Glomerular endothelial cell (primary cell): ENCODE measurements around the gene DNER. TPM values are rescaled to one million over a fixed set of nuclear protein-coding genes. Genes with fewer than 3 reads are reported as not detected.
"Not testable (repeated sequence)": the region's sequence is repeated elsewhere in the genome, so short reads cannot be mapped to it uniquely, and the experiment has no call there.

Experiments used
- DNase-seq: peaks from one replicate; pipeline ENCODE4 v3.0.0-alpha.2; 2011; ENCODE audit warnings: low read depth, low spot score; ENCODE audit errors: extremely low read depth
- total RNA-seq: library from RNA; depleted of rRNA; stranded (reverse); fragments of >200 nt; gene quantifications from 2 replicates; pipeline ENCODE4 v1.2.3, GENCODE V29; 2015

DNER gene, protein sequence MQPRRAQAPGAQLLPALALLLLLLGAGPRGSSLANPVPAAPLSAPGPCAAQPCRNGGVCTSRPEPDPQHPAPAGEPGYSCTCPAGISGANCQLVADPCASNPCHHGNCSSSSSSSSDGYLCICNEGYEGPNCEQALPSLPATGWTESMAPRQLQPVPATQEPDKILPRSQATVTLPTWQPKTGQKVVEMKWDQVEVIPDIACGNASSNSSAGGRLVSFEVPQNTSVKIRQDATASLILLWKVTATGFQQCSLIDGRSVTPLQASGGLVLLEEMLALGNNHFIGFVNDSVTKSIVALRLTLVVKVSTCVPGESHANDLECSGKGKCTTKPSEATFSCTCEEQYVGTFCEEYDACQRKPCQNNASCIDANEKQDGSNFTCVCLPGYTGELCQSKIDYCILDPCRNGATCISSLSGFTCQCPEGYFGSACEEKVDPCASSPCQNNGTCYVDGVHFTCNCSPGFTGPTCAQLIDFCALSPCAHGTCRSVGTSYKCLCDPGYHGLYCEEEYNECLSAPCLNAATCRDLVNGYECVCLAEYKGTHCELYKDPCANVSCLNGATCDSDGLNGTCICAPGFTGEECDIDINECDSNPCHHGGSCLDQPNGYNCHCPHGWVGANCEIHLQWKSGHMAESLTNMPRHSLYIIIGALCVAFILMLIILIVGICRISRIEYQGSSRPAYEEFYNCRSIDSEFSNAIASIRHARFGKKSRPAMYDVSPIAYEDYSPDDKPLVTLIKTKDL
- 5.4 and 13.4 TPM in 2 replicates for total RNA-seq

DNA sequence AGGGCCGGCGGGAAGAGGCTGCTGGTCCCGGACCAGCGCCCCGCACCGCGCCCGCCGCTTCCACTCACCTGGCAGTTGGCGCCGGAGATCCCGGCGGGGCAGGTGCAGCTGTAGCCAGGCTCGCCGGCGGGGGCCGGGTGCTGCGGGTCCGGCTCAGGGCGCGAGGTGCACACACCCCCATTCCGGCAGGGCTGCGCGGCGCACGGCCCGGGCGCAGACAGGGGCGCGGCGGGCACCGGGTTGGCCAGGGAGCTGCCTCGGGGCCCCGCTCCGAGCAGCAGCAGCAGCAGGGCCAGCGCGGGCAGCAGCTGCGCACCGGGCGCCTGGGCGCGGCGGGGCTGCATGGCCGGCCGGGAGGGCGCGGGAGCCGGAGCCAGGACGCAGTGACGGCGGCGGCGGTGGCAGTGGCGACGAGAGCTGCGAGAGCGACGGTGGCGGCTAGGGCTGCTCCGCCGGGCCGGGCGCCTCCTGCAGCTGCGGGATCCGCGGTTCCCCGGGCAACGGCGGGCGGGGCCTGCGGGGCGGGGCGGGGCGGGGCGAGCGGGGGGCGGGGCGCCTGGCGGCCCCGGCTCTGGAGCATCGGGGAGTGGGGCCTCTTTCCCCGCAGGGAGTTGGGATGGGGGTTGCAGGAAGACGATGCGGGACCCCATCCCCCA lies at the start of gene DNER:
Gene DNER (minus strand): TSS at position 476 of the 656 bp plus-strand sequence. CDS start 132 bp downstream, at position 344.
- DNase-seq: no peak

DNA sequence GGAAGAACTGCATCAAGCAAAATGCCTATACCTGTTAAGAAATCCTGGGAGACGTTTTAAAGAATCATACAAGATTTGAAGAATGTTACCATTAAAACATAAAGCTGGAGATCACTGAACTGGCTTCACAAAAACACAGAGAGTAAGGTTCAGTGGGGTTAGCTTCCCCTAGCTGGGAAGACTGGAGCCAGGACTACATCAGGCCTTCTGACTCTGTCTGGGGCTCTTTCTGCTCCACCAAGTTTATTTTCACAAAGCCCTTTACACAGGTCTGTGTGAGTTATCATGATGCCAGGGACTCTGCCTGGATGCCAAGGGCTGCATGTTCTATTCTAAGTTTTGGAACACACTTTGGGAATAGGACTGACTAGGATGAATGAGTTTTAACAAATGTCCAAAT lies 47.3 kb upstream of the DNER start:
- no peak for DNase-seq

DNA sequence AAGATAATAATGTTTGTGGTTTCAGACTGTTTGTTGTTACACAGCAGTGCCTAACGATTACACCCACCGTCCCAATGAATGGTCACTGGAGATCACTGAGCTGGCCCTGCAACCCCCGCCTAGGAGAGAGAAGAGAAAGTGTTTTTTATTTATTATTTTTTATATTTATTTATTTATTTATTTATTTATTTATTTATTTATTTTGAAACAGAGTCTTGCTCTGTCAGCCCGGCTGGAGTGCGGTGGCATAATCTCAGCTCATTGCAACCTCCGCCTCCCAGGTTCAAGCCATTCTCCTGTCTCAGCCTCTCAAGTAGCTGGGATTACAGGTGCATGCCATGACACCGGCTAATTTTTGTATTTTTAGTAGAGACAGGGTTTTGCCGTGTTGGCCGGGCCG lies 43.1 kb upstream of the DNER start:
- DNase-seq: not testable (repeated sequence)

DNA sequence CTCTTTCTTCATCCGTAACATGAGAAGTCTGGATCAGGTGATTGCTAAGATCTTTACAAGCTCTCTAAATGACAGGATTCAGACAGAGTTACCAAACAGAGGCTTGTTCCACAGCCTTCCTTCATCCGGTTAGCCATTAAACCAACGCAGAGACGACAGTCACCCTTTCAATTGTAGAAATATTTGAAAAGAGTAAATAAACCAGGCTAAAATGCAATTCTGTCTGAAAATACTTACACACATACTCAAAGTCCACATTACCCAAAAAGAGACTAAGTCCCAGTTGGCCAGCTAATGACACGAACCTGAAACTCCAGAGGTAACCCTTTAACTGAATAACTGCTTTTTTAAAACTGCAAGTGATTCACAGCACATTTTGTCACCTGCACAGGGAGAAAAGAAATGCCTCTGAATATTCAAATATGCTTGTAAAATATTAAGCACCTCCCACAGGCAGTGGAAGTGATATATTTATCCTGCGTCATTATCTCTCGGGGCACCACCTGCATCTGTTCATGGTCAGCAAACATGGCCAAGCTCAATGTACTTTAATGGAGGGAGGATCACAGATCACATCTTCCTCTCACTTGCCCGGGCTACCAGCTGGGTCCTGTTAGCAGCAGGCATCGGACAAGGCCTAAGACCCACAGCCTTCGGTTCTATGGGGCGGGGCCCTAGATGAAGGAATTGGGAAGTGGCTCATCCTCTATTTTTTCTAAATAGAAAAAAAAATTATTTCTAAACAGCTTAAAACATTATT lies 38.8 kb upstream of the DNER start:
- DNase-seq: no peak

DNA sequence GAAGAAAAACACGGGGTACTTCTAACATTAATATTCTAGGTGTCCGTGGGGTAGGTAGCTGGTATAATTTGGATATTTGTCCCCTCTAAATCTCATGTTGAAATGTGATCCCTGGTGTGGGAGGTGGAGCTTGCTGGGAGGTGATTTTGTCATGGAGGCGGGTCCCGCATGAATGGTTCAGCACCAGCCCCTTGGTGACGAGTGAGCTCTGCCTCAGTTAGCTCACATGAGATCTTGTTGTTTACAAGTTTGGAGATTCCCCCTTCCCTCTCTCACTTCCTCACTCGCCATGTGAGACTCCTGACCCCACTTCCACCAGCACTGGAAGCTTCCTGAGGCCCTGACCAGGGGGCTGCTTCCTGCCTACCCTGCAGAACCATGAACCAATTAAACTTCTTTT lies 35.4 kb upstream of the DNER start:
- DNase-seq: no peak

DNA sequence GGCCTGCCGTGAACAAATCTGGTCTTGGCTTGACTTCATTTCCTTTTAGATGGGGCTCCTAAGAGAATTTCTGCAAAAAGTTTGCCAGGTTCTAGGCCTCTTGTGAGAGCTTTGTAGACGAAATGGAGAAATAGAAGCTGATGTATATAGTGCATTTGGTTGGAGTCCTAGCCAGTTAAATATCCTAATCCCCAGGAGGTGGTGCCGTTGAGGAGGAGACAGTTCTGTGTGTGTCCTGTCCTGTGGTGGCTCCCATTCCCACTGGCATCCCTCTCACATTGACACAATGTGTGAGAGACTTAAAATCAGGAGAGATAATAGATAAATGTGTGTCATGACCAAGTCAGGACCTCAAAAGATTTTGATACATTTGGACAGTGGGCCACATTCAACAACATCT lies 34.6 kb upstream of the DNER start:
- DNase-seq: no peak

DNA sequence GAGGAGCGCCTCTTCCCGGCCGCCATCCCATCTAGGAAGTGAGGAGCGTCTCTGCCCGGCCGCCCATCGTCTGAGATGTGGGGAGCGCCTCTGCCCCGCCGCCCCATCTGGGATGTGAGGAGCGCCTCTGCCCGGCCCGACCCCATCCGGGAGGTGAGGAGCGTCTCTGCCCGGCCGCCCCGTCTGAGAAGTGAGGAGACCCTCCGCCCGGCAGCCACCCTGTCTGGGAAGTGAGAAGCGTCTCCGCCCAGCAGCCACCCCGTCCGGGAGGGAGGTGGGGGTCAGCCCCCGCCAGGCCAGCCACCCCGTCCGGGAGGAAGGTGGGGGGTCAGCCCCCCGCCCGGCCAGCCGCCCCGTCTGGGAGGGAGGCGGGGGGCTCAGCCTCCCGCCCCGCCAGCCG lies 28.3 kb upstream of the DNER start:
- DNase-seq: not testable (repeated sequence)

DNA sequence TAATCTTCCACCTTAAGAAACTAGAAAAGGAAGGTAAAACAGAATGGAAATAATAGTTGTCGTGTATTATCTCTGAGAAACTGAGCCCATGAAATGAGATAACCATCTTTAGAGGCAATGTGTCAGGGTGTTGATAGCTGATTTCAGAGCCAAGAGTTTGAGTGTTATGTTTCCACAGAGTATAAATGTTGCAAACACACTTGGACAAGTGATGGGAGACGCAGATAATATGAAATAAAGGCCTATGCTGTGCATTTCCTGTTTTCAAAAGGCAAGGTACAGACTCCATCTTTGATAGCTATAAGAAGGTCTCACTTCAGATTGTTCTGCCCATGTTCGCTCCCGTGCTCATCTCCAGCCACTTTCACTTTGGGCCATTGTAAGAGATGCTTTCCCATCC lies 25.9 kb upstream of the DNER start:
- no peak for DNase-seq

DNA sequence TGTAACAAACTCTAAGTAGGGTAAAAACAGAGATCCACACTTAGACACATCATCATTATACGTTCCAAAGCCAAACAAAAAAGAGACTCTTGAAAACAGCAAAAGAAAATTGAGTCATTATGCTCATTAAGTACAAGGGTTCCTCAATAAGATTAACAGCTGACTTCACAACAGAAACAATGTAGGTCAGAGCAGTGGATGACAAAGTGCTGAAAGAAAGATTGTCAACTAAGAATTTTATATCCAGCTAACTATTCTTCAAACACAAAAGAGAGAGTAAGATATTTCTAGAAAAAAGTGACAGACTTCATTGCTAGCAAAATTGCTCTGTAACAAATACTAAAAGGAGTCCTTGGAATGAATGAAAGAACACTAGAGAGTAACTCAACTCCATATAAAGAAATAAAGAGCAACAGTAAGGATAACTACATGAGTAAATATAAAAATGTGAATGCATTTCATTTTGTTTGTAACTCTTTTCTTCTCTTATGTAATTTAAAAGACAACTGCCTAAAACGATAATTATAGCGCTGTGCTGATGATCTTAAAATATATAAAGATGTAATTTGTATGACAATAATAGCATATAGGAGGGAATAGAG lies 23.8 kb upstream of the DNER start:
- no peak for DNase-seq

DNA sequence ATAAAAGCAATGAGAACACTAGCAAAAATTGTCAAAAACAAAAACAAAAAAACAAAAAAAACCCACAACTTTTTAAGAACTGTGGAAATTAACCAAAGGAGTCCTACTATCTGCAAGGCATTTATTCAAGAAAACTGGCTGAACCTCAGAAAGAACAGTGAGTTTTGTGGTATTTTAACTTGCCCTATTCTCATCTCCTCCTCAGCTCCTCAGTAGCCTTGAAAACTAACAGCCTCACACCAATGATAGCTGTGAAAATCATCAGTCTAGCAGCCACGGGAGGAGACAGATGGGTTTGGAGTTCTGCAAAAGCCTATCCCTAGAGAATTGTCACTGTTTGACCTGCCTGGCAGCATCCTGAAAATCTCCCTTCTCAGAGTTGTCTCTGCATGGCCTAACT lies 20.1 kb upstream of the DNER start:
- DNase-seq: no peak

DNA sequence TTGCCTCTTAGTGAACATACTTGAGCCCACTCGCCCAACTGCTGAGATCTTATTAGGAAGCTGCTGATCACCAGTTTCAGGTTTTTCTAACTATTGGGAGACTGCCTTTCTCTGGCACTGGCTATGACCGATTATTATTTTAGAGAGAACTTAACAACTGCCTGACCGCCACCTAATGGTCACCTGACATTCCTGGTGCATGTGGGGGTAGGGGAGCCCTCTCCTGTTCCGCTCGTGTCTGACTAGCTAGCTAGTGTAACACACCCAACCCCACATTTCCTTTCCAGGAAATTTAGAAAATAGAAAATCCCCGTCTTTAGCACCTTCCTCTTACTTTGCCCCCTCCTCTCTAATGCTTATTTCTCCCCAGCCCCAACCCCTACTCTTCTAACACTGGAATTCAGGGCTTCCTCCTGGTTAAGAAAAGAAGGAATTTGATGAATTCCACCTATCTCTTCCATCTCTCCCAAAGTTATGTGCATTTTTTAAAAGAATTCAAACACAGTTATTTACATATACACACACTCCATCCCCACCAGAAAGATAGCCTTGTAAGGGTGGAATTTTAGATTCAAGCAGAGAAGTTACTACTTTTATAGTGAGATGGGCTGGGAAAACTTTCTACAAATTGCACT lies 19.4 kb upstream of the DNER start:
- no peak for DNase-seq

DNA sequence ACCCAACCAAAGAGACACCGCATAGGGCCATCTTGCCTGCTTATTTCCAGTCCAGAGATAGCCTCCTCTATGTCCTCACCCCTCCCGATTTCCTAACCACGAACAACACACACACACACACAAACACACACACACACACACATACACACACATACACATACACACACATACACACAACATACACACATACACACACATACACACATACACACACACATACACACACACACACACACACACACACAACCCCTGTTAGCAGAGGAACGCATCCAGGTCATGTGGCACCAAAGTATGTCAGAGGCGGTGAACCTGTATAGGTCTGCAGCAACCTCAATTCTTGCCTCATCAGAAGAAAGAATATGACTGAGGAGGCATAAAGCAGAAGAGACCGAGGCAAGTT lies 18.5 kb upstream of the DNER start:
- no peak for DNase-seq

DNA sequence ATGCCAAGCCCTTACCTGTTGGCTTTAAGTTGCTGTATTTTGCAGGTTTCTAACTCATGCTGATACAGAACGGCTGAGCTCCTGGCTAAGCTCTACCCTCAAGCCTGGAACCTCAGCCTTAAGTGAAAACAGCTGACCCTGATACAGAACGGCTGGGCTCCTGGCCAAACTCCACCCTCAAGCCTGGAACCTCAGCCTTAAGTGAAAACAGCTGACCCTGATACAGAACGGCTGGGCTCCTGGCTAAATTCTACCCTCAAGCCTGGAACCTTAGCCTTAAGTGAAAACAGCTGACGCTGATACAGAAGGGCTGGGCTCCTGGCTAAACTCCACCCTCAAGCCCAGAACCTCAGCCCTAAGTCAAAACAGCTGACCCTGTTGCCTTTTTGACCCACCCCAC lies 17.6 kb upstream of the DNER start:
- DNase-seq: no peak

DNA sequence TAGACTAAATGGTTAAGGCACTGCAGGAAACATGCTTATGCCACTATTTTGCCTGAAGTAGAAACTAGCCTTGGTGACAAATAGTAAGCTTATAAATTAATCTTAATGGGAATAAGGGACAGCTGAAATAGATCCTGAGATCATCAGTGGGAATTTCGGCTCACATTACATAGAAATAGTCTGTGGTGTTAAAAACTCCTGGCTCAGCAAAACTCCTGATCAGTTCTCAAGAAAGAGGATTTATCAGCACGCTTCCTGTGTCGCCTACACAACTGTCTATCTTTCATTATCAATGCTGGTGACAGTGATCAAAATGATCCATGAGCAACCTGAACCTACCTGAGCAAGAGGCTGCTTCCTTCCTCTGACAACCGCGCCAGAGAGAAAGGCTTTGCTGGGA lies 17.0 kb upstream of the DNER start:
- DNase-seq: no peak

DNA sequence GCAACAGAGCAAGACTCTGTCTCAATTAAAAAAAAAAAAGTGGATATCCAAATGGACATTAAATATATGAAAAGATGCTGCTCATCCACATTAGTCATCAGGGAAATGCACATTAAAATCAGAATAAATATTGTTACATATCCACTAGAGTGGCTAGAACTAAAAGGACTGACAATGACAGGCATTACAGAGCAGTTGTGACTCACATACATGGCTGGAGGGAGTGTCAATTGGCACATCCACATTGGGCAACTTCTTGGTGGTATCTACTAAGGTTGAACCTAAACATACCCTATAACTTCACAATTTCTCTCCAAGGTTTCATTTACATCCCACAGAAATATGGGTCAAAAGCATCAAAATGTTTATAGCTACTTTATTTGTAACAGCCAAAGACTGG lies 14.0 kb upstream of the DNER start:
- DNase-seq: no peak

DNA sequence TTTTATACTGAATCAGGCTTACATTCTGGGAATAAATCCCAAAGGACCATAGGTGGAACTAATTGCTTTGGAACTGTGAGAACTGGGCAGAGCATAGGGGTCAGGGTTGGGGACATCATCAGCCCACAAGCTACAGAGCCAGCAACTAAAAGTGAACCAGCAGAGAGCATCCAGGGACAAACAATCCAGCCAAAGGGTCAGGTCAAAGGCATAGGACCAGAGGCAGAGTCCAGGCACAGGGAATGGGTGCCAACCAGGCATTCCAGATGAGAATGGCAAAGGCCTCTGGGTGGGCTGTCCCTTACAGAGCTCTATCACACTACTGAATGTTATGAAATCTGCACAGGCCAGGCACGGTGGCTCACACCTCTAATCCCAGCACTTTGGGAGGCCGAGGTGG lies 12.3 kb upstream of the DNER start:
- DNase-seq: no peak

DNA sequence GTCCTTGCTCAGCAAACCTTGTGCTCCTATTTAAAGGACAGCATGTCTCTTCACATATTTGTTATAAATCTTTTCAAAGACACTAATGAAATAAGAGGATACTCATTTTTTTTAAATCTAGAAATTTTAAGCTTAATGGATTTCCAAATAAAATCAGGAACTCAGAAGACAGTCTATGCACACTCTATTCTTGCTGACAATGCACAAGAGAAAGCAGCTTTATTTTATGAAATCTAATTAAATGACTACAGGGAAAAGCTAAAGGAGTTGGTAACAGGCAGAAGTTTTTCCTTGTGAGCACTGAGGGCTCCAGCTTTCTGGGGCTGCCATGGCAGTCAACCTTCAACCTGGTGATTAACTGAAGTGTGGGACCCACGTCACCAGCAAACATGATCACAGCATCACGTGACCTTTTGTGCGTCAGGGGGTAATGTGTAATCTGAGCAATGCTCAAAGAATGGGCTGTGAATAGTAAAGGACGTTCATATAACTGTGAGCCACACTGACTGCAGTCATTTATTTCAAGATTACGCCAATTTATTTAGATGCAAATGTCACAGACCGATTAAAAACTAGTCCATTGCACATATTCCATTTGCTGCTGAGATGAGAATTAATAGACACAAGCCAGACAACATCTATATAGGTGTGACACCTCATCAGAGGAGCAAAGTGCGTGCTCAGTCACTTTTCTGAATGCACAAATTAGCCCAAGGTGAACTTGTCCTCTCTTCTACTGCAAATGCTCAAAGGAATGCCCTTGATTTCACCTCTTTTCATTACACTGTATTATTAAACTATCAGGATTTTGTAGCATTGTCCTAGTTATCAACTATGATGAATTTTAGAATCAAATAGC lies 11.6 kb upstream of the DNER start:
- DNase-seq: no peak

DNA sequence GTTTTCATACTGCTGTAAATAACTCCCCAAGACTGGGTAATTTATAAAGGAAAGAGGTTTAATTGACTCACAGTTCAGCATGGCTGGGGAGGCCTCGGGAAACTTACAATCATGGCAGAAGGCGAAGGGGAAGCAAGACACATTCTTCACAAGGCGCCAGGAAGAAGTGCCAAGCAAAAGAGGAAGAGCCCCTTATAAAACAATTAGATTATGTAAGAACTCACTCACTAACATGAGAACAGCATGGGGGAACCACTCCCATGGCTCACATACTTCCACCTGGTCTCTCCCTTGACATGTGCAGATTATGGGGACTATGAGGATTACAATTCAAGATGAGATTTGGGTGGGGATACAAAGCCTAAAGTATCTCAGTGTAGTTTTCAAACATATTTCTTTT lies 8.8 kb upstream of the DNER start:
- not testable (repeated sequence) for DNase-seq
